NCI-H1092 treated with DMSO at 0.1 percent for 48 hours (cell line): Measurements from ENCODE around the gene H2AZ2.
"Not testable (repeated sequence)": the region's sequence is repeated elsewhere in the genome, so short reads cannot be mapped to it uniquely, and the experiment has no call there.

Experiments used
- DNase-seq: peaks from one replicate; lab custom pipeline; 2025; lab: John Stamatoyannopoulos, UW

H2AZ2 gene

GRCh38 chr7:44870780-44871179 lies 22.9 kb upstream of the H2AZ2 start:
- DNase-seq, result not testable (repeated sequence)

DNA sequence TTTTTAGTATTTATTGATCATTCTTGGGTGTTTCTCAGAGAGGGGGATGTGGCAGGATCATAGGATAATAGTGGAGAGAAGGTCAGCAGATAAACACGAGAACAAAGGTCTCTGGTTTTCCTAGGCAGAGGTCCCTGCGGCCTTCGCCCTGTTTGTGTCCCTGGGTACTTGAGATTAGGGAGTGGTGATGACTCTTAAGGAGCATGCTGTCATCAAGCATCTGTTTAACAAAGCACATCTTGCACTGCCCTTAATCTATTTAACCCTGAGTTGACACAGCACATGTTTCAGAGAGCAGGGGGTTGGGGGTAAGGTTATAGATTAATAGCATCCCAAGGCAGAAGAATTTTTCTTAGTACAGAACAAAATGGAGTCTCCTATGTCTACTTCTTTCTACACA lies 22.4 kb upstream of the H2AZ2 start:
- not testable (repeated sequence) for DNase-seq

- no peak for DNase-seq
Observed at GRCh38 chr7:44867073-44867995, 19.4 kb upstream of the H2AZ2 start.

- DNase-seq, result not testable (repeated sequence)
Observed at GRCh38 chr7:44861949-44862348, 14.1 kb upstream of the H2AZ2 start.

DNA sequence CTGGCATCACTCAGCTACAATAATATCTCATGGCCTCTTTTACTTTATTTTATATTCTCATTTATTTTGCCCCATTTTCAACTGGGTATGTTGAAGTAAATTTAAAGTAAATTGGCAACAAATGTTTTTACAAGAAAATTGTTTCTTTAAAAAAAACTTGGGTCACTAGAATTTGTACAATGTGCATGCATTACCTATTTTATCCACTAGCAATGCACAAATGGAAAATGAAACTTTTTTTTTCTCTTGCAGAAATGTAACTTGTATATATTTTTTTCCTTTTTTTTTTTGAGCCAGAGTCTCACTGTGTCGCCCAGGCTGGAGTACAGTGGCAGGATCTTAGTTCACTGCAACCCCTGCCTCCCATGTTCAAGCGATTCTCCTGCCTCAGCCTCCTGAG lies 10.3 kb upstream of the H2AZ2 start:
- no peak for DNase-seq

DNA sequence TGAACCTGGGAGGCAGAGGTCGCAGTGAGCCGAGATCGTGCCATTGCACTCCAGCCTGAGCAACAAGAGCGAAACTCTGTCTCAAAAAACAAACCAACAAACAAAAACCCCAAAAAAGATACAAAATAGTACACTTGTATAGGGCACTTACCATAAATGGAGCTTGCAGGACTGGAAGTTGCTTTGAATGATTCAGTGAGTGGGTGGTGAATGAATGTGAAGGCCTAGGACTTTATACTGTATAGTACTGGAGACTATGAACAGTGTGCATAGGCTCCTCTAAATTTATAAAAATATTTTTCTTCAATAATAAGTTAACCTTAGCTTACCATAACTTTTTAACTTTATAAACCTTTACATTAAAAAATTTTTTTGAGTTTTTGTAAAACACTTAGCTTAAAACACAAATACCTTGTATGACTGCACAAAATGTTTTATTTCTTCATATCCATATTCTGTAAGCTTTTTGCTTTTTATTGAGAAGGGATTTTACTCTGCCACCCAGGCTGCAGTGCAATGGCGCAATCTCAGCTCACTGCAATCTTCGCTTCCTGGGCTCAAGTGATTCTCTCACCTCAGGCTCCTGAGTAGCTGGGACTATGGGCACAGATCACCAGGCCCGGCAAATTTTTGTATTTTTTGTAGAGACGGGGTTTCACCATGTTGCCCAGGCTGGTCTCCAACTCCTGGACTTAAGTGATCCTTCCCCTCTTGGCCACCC lies 6.9 kb upstream of the H2AZ2 start:
- DNase-seq, result no peak

DNA sequence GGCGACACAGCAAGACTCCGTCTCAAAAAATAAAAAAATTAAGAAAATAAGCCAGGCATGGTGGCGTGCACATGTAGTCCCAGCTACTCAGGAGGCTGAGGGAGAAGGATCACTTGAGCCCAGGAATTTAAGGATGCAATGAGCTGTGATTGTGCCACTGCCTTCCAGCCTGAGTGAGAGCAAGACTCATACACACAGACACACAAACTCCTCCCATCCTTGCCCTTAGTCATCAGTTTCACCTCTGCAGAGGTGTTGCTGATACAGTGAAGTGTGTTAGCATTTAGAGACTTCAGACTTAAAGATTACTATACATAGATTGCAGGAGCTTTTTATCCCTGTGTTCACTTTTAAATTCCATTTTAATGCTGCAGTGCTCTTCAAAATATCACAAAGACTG lies 5.5 kb upstream of the H2AZ2 start:
- DNase-seq, result no peak

- no peak for DNase-seq
Observed at GRCh38 chr7:44852590-44852989, 4.7 kb upstream of the H2AZ2 start.

DNA sequence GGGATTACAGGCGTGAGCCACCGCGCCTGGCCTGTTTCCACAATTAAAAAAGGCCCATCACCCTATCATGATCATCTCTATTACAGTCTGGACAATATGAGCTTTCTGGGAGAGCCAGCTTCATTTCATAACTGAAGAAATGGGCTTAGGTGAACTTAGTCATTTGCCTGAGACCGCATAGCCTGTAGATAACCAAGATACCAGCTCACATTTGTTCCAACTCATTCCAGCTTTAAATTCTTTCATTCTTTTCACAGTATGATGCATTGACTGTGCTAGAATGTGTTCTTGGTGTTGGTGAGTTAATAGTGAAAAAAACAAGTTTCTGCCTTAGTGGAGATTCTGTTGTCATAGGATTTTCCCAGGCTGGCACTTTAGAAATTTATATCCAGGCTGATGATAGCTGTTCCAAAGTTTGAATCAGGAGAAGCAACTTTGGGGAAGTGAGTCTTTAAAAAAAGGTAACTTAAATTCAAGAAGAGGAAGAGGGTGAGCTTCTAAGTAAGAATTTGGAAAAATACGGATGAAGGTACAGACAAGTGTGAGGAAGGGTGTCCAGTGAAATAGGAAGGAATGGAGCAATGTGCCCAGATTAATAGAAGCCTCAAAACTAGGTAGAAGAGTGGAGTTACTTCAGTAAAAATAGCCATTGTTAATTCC lies 2.1 kb upstream of the H2AZ2 start:
- DNase-seq, result no peak

- peak; percentile 50 for DNase-seq
Observed at GRCh38 chr7:44849259-44849884, 1.5 kb upstream of the H2AZ2 start.

GRCh38 chr7:44847509-44847919 lies 373 bp downstream of the H2AZ2 start:
- peak; percentile 93 for DNase-seq

DNA sequence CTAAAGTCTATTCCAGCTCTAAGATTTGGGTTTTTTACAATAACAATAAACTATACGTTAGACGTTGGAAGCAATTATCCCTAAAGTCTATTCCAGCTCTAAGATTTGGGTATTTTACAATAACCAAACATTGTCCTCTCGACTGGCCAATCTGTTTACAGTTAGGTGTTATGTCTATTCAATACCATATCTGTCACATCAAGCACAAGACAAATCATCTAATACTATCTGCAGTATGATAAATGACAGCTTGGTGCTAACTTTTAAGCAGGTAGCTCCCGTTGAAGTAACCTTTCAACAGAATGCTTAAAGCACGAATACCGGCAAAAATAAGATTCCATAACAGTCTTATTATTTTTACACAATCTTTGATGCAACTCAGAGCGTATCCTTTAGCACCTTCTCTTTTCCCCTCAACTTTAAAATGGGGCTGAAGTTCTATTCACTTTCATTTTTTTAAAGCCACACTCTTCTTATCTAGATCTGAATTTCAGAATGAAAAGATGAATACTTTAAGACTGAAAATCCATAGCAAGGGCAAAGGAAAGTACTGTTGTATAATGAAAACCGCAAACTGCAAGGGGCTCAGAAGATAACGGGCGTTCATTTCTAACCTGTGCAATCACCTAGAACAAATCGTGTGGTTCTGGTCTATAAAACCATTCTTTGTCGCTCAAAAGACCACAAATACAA lies 925 bp downstream of the H2AZ2 start:
- DNase-seq, result no peak

DNA sequence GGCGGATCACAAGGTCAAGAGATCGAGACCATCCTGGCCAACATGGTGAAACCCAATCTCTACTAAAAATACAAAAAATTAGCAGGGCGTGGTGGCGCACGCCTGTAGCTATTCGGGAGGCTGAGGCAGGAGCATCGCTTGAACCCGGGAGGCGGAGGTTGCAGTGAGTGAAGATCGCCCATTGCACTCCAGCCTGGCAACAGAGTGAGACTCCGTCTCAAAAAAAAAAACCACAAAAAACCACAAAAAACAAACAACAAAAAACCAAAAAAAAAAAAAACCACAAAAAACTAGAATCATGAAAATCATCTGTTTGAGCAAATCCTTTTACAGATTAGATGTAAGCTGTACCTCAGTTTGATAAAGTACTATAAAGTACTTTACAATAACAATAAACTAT lies 1.5 kb downstream of the H2AZ2 start:
- DNase-seq, result not testable (repeated sequence)

DNA sequence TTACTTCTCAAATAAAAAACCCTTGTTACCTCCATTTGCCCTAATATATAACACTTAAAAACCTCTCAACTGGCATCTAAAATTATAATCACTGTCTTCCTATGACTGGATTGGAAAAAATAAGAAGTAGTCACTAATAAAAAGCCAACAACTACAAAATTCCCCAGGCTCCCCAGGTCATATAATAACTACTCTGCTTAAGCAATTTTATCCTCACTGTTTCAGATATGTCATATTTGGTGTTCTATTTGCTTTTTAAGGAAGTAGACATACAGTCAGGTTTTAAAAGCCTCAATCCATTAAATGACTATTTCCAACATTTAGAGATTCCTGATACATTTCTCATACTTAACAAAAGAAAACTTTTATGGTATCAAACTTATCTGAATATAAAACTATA lies 2.4 kb downstream of the H2AZ2 start:
- DNase-seq, result no peak

- not testable (repeated sequence) for DNase-seq
Observed at GRCh38 chr7:44843440-44843839, 4.4 kb downstream of the H2AZ2 start.

DNA sequence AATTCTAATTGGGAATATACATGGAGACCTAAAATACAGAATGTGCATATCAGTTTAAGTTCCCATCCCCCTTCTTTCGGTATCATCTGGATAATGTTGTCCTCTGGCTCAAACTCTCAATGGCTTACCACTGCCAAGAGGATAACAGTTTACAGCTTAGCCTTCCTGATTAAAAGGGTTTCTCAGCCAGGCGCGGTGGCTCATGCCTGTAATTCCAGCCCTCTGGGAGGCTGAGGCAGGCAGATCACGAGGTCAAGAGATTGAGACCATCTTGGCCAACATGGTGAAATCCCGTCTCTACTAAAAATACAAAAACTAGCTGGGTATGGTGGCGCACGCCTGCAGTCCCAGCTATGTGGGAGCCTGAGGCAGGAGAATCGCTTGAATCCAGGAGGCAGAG lies 5.2 kb downstream of the H2AZ2 start:
- DNase-seq, result not testable (repeated sequence)

DNA sequence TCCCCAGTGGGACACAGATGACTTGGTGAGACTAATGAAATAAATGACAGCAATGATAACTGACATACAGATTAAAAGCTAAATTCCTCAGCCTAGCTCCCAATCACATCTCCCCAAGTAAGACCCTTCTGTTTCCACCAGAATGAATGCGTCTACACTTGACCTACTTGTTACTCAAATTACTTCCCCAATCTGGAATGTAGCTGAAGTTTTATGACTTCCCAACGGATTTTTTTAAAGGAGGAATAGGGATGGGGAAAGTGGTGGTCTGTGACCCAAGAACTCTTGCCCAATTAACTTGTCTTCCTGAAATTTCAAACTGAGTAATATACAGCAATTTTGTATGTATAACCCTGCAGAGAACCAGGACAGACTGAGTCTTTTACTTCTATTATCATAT lies 9.1 kb downstream of the H2AZ2 start:
- DNase-seq, result no peak

DNA sequence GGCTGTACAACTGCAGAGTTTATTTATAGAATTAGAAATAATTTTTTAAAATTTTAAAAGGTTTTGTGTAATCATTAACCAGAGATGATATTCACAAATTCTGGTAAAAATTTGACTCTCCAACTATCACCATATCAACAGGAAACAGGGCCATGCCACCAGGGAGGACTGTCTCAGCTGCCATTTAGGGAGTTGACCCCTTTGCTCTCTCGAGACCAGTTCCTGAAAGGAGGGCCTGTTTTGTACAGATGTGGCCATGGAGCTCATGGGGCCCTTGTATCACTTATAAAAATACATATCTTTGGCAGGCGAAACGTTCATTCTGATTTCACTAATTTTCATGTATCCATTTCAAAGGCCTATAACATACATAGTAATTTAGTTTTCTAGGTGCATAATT lies 20.3 kb downstream of the H2AZ2 start:
- no peak for DNase-seq

- no peak for DNase-seq
Observed at GRCh38 chr7:44824894-44825526, 22.9 kb downstream of the H2AZ2 start.

DNA sequence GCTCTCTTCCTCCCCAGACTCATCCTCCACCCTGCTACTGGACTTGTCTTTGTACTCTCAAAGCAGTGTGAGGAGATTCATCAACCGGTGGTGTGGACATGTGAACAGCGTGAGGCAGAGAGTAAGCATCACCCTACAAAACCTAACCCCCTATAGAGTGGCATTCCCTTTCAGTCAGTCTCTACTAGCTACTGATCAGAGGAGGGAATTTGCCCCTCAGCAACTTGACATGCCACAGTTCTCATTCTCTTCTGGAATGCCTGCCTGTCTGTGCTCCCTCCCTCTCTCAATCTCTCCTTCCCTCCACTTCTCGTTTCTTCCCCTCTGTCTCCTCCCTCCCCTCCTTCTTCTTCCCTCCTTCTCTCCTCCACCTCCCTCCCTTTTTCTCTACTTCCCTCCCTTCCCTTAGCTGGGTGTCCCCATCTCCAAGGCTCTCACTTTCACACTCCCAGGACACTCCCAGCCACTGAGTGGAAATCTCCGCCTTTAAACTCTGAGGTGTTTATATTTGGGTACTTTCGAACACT lies 24.6 kb downstream of the H2AZ2 start:
- no peak for DNase-seq

DNA sequence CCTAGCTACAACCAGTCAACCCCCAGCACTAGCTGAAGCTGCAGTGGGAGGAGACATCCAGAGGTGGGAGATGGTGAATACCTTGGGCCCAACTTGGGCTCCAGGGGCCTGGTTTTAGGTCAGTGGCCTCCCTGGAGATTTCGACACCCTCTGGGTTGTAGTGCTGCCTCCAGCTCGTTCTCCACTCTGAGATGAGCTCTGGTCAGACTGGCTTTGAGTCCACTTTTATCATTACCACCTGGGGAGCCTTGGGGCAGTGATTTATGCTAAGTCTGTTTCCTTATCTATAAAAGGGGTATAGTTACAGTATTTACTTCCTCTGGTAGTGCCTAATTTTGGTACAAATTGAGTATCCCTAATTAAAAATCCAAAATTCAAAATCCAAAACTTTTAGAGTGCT lies 28.6 kb downstream of the H2AZ2 start:
- DNase-seq, result no peak
